Central memory CD4-positive, alpha-beta T cell (primary cell): ENCODE data around the gene TSEN2.
"Not testable (repeated sequence)": the region's sequence is repeated elsewhere in the genome, so short reads cannot be mapped to it uniquely, and the experiment has no call there.

ENCODE experiments used
- DNase-seq: peaks from one replicate; pipeline ENCODE4 v3.0.0; 2022

Gene TSEN2

DNA sequence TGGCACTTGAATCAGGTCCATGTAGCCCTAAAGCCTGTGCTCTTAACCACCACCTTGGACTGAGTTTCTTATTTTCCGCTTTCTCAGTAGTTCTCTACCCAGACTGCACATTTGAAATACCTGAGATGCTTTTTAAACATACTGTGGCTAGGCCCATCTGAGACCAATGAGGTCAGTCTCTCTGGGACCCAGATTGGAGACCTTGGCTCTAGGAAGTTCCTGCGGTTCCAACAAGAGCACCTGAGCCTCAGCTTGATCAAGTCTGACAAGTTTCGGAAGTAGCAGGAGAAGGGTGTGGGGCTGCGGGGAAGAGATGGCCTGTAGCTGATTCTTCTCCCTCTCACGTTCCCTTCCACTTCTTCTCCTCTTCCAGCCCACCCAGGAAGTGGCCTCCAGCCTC lies 11.5 kb upstream of the TSEN2 start:
- no peak for DNase-seq

GRCh38 chr3:12473511-12473910 lies 10.8 kb upstream of the TSEN2 start:
- no peak for DNase-seq

GRCh38 chr3:12476238-12476897 lies 7.9 kb upstream of the TSEN2 start:
- DNase-seq = no peak

DNA sequence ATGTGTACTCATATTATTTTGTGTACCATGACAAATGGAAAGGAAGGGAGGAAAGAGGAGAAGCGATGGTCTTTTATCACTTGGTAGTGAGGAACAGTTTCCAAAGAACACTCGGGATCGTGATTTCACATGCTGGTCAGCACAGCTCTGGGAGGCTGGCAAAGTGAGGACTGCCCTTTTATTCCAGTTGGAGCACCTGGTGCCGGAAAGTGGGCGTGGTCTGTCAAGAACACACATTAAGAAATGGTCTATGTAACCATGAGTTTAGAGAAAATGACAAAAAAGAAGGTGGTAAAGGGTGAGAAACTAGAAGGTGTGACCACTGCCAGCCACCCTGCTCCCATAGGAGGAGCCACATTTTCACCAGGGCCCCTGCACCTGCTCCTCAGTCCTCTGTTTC lies 7.0 kb upstream of the TSEN2 start:
- no peak for DNase-seq

- DNase-seq = no peak
These were observed 6.0 kb upstream of the TSEN2 start for GRCh38 chr3:12478326-12478725.

DNA sequence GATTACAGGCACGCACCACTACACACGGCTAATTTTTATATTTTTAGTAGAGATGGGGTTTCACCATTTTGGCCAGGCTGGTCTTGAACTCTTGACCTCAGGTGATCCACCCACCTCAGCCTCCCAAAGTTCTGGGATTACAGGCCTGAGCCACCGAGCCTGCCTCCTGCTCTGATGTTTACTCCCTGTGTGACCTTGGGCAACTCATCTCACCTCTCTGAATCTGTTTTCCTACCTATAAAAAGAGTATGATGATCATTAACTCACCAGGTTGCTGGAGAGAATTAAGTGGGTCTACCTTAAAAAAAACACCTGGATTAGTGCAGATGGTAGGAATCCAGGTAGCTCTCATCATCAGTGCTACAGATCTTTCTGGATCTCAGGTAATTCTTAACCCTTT lies 5.1 kb upstream of the TSEN2 start:
- not testable (repeated sequence) for DNase-seq

DNA sequence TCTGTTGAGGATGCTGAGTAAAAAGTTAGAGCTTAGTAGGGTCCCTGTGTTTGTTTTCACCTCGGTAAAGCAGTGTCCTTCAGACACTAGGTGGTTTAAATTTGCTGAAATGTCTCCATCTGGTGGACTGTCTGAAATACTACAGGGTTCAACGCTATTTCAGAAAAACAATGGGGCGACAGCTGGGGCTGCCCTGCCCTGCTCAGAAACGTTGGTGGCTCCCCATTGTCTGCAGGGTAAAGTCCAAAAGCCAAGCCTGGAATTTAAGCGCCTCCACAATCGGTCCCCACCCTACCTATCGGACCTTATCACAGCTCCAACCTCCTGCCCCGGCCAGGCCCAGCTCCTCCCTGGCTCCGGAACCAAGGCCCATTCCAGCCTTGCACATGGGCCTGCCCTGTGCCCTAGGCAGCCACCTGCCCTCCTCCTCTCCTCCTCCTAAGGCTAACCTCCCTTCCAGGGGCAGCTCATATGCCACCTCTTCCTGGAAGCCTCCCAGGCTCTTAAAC lies 4.3 kb upstream of the TSEN2 start:
- DNase-seq = peak; percentile 43

GRCh38 chr3:12483410-12483809 lies 870 bp upstream of the TSEN2 start:
- no peak for DNase-seq

- no peak for DNase-seq
These were observed 445 bp upstream of the TSEN2 start for GRCh38 chr3:12483872-12484197.

DNA sequence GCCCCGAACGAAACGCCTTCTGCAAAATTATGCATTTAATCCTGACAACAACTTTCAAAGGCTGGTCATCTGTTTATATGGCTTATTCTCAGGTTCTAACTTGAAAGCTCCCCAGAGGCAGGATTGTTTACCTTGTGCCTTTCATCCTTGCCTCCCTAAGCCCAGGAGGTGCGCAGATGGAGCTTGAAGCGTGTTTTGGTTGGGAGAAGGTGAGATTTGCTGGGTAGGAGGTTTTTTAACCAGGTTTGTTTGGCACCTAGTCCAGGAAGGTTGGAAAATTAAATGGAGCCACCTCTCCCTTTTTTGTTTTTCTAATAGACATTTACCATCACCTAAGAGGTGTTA lies 675 bp downstream of the TSEN2 start:
- DNase-seq = no peak

GRCh38 chr3:12486001-12486400 lies 1.7 kb downstream of the TSEN2 start:
- no peak for DNase-seq

DNA sequence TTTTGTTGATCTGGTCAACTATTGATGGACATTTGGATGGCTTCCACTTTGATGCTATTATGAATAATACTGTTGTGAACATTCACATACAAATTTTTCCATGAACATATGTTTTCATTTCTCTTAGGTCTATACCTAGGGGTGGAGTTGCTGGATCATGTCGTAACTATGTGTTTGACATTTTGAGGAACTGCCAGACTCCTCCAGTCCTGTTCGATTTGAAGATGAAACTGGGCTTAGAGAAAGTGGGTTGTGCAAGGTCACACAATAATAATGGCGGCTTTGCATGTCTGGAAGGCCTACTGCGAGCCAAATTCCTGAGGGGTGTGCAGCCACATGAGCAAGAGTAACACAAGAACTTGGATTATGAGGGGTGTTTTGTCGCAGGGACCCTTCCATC lies 2.6 kb downstream of the TSEN2 start:
- DNase-seq = no peak

GRCh38 chr3:12487336-12487735 lies 3.1 kb downstream of the TSEN2 start:
- no peak for DNase-seq

DNA sequence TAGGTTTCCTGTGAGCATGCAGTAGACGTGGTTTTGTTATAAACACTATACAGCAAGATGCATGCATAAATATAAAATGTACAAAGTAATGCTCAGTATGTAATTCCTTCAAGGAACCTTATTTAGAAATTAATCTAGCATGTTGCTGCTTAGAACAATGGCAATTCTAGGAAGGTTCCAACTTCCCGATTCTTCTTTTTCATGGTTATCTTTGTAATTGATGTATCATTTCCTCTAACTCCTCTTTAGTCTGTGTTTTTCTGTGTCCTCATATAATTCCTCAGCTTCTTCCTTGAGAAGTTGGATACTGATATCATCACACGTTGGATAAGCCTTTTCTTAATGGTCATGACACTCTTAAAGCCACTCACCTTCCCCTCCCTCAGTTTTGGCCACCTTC lies 3.5 kb downstream of the TSEN2 start:
- no peak for DNase-seq

DNA sequence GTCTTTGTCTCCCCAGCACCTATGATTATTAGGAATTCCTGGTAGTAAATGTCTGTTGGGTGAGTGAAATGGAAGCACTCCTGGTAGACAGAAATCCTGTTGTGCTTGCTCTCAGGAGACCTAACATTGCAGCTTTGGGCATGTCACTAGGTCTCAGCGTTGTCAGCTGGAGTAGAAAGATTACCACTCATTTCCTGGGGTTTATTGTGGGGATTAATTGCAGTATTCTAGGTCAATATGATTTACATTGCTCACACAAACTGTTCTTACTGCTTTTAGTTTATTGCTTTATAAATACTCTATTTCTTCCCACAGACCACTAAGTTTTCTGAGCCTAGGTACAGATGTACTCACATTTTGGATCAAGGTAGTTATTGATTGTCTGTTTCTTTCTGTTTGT lies 5.1 kb downstream of the TSEN2 start:
- DNase-seq = no peak

GRCh38 chr3:12489832-12490231 lies 5.6 kb downstream of the TSEN2 start:
- no peak for DNase-seq

- DNase-seq = no peak
These were observed 6.3 kb downstream of the TSEN2 start for GRCh38 chr3:12490547-12490946.

DNA sequence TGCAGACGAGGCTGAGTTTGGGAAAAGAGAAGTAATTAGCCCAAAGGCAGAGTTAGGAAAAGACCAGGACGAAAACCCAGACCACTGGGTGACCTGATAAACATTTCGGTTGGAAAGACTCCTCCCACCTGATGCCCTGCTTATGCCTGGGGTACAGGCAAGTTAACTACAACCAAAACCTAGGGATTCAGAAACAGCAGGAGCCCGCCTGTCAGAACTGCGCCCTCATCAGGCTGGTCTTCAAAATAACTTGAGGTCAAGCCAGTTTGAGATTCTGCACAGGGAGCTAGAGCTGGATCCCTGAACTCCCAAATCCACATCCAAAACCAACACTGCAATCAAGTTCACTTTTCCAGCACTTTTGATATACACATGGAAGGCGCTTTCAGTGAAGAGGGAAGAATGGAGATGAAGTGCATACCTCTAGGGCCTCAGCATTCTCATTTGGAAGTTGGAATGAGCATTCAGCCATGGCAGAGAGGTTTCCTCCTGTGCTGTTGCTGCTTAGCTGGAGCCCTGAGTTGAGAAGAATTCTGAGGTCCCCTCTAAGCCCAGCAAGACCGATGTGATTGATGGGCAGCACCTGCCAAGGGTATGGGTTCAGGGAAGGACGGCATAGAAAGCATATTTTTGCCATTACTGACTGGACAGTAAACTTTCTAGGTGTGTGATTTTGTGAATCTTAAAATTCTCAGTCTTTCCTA lies 11.6 kb downstream of the TSEN2 start:
- DNase-seq = no peak

GRCh38 chr3:12496453-12496761 lies 12.1 kb downstream of the TSEN2 start:
- DNase-seq = no peak

GRCh38 chr3:12499474-12499873 lies 15.2 kb downstream of the TSEN2 start:
- no peak for DNase-seq

GRCh38 chr3:12501360-12502020 lies 17.2 kb downstream of the TSEN2 start:
- no peak for DNase-seq

DNA sequence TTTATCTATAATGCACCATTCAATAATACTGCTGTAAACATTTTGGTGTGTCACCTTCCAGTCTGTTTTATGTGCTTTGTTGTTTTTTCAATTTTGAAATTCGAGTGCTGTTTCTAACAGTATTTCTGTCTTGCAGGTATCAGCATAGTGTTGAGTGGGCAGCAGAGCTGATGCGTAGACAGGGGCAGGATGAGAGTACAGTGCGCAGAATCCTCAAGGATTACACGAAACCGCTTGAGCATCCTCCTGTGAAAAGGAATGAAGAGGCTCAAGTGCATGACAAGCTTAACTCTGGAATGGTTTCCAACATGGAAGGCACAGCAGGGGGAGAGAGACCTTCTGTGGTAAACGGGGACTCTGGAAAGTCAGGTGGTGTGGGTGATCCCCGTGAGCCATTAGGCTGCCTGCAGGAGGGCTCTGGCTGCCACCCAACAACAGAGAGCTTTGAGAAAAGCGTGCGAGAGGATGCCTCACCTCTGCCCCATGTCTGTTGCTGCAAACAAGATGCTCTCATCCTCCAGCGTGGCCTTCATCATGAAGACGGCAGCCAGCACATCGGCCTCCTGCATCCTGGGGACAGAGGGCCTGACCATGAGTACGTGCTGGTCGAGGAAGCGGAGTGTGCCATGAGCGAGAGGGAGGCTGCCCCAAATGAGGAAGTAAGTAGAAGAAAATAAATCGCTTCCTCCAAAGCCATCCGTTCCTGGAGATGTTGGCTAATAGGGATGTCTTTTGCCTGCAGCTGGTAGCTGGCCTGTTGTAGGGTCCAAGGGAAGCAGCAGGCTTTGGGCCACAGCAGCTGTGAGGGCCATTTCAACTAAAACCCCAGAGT lies 19.1 kb downstream of the TSEN2 start:
- no peak for DNase-seq

DNA sequence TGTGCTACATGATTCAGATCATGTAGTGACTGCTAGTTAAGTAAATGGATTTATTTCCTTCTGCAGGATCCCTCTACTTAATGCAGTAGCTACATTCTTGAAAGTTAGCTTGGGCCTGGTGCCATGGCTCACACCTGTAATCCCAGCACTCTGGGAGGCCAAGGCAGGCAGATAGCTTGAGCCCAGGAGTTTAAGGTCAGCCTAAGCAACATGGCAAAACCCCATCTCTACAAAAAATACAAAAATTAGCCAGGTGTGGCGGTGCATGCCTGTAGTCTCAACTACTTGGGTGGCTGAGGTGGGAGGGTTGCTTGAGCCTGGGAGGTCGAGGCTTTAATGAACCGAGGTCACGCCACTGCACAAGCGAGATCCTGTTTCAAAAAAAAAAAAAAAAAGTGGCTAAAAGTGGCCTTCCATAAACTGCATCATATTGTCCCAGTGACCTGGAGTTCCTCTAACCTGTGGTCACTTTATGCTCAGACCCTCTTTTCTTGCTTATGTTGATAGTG lies 22.0 kb downstream of the TSEN2 start:
- no peak for DNase-seq
